LoVo (cell line): Measurements from ENCODE around the gene CYLD.

Experiments
- DNase-seq: peaks from one replicate; pipeline ENCODE4 v3.0.0-alpha.2; 2016; ENCODE audit warnings: low spot score

Gene CYLD

GRCh38 chr16:50781043-50781442 lies 39.2 kb downstream of the CYLD start:
- no peak for DNase-seq

GRCh38 chr16:50781518-50781917 lies 39.6 kb downstream of the CYLD start:
- DNase-seq: no peak

DNA sequence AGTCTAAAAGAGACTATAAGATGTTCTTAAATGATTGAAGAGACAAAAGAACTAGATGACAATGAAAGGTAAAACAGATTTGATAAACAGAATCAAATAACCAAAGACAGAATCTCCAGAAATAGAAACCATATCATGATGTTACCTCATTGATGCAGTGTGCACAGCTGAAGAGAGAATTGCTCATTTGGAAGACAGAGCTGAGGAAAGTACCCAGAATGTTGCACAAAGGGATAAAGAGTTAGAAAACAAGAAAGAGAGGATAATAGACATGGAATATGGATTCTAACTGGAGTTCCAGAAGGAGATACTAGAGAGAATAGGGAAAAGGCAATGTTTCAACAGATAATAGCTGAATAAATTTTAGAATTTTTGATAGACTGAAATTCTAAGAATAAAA lies 47.9 kb downstream of the CYLD start:
- no peak for DNase-seq

DNA sequence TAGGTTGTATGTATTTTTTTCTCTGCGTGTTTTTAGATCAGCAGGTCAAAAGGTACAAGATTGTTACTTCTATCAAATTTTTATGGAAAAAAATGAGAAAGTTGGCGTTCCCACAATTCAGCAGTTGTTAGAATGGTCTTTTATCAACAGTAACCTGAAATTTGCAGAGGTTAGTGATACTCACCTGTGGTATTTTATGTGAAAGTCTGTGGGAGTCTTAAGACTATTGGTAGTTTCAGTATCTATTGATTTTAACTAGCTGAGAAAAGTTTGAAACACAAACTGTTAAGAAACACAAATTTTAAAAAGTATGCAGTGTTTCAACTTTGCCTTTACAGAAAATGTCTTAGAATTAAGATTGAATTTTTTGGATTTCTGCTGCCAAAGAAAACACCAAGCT lies 49.6 kb downstream of the CYLD start:
- DNase-seq: no peak

- no peak for DNase-seq
Measured at GRCh38 chr16:50796829-50797228, 54.9 kb downstream of the CYLD start.

DNA sequence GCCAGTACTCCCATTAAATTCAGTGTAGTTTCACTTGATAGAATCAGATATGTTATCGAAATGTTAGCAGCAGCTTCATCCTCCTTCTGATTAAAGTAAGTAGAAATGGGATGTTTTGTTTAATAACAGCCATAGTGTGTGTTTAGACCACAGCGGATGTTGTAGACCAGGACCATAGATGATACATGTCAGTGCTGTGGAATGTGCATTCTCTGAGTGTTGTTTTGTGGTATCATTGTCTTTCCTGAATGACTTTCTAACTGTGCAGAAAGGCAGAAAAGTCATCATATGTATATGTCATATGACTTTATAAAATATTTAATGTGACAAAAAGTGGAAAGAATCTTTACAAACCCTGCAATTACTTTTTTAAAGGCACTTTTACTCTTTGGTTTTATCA lies 55.6 kb downstream of the CYLD start:
- no peak for DNase-seq

GRCh38 chr16:50800074-50800473 lies 58.2 kb downstream of the CYLD start:
- no peak for DNase-seq

- no peak for DNase-seq
Measured at GRCh38 chr16:50801036-50801435, 59.1 kb downstream of the CYLD start.

GRCh38 chr16:50802000-50802399 lies 60.1 kb downstream of the CYLD start:
- no peak for DNase-seq

DNA sequence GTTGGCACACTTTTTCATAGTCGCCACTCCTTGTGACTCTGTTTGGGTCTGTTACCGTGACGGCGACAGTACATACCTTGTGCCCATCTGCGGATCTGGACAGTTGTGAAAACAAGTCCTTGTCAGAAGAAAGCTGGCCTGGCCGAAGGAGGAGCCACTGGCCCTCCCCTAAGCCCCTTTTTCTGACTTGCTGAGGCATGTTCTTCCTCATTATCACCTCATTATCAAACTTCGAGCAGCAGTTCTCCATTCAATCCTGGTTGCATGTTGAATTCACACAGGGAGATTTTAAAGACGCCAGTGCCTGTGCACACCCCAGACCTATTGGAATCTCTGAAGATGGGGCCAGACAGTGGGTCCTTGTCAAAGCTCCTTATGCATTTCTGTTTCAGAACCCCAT lies 61.1 kb downstream of the CYLD start:
- no peak for DNase-seq

DNA sequence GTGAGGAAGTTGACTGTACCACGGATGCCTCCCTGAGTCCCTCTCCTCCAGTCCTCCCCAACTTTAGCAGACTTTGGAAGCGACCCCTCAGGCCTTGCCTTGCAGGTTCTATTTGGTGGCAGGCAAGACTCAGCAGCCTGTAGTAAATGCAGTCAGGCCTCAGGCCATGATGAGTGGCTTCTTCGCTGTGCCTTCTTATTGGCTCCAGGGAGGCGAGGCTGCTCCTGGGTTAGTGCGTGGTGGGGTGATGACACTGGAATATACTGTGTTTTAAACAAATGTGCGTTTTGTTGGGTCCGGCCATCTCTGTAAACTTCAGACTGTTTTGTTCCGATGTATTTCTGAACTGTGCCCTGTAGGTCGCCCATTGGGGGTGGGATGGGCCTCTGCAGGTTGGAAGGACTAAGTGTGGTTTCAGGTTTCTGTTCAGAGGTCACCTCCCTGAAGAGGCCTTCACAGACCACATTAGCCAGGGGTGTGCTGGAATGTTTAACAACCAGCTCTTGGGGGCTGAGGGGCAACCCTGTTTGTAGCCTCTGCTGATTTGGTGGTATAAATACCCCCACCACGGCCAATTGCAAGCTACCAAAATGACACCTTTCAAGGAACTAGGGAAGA lies 62.5 kb downstream of the CYLD start:
- no peak for DNase-seq

DNA sequence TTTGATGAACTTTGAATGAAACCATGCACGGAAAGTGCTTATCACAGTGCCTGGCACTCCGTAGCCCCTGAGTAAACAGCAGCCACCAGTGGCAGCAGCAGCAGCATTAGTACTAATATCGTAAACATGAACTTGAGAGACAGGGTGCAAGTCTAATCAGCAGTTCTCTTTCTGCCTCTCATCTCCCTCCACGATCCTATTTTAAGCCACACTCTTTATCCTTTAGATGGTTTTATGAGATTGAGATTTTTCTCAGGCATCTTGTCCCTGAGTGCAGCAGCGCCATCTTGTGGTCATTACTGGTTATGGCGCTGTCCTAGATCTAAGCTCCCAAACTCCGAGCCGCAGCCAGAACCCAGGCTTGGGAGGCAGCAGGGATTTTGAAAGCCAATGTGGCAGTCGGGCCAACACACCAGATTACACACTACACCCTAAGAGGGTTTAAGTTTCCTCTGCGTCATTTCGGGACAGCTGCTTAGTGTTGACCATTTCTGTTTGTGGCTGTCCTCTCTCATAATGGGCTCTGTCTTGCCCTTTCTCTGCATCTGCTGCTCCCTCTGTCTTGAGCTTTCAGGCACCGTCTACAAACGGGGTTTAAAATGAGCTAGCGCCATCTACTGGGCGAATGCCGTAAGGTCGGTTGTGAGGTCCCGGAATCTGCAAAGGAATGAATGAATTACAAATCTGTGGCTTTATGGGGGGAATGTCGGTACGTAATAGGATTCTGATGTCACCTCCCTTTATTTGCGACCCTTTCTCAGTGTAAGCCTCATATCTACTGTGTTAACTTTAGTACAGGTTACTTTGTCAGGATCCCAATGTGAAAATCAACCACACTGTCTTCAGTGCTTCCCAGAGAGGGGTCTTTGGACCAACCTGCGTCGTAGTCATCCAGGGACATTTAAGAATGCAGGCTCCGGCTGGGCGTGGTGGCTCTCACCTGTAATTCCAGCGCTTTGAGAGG lies 64.5 kb downstream of the CYLD start:
- DNase-seq: peak; percentile 85

DNA sequence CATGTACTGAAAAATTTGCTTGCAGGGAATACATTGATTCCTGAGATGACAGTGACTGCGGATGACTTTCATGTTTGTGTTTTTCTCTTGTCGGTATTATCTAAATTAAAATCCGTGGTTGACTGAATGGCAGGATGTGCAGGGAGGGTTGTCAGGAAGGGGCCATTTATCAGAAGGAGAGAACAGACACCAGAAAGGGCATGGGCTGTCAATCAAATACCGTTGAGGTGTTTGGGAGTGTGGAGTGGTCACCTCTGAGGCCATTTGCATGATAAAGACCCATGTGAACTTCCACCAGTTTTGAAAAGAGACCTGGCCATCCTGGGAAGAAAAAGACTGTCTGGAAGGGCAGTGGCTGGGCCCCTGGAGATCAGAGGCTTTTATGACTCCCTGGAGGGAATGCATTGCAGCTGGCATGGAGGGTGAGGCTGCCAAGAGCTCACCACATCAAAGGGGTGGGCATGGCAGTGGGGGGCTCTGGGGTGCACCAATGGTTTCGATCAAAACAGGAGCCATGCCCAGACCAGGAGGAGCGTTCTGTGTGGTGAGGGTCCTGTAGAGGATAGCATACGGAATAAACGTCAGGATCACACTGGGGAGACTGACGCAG lies 67.1 kb downstream of the CYLD start:
- DNase-seq: no peak

- DNase-seq: no peak
Measured at GRCh38 chr16:50809561-50809960, 67.7 kb downstream of the CYLD start.

- no peak for DNase-seq
Measured at GRCh38 chr16:50810241-50810965, 68.5 kb downstream of the CYLD start.

GRCh38 chr16:50812046-50812445 lies 70.2 kb downstream of the CYLD start:
- DNase-seq: no peak

- DNase-seq: no peak
Measured at GRCh38 chr16:50812876-50813466, 71.1 kb downstream of the CYLD start.

GRCh38 chr16:50814052-50814451 lies 72.2 kb downstream of the CYLD start:
- DNase-seq: no peak

DNA sequence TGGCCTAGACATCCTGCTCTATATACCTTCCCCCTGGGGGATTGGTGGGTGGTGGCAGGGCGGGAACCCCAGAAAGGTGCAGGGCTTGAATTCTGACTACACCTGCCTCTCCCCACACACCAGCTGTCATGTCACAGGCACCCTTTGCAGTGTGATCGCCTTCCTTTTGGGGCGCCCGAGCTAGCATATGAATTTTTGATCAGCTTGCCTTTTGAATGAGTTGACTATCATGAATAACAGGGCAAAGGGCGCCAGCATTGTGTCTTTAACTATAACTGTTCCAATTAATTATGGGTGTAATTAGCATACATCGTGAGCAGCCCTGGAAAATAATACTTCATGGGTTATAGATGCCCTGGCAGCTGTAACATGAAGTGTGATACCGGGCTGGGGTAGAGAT lies 72.7 kb downstream of the CYLD start:
- no peak for DNase-seq

GRCh38 chr16:50815382-50815781 lies 73.5 kb downstream of the CYLD start:
- DNase-seq: no peak

- DNase-seq: no peak
Measured at GRCh38 chr16:50816901-50817555, 75.1 kb downstream of the CYLD start.

DNA sequence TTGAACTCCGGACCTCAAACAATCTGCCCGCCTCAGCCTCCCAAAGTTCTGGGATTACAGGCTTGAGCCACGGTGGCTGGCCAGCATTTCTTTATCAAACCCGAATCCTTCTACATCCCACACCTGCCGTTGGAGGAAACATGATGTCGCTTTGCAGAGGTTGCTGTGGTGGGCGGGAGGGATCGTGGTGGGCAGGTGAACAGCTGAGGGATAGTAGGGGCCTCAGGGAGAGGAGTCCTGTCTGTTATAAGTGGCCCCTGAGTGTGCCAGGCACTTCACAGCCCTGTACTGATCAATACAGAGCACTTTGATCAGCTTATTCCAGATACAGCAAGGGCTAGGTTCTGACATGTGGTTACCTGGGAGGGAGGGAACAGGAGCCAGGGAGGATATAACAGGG lies 76.5 kb downstream of the CYLD start:
- no peak for DNase-seq
